K562 (cell line): ENCODE measurements around the gene PLCD1. TPM values are rescaled to one million over a fixed set of nuclear protein-coding genes. Genes with fewer than 3 reads are reported as not detected.

ENCODE experiments used
- ATAC-seq: fragments of 200-7000 bp; cut with Tn5 transposase; 3 replicates; pipeline ENCODE4 v1.9.1; 2020; ENCODE audit warnings: moderate library complexity
- BruUV-seq: library from RNA; stranded (reverse); fragments of 400-500 nt; replicated peaks from 2 replicates; lab custom pipeline; 2021; lab: Mats Ljungman, UMichigan
- CTCF ChIA-PET: fragments of 300-600 bp; formaldehyde crosslinking; extraction: SDS; loops from one replicate; lab custom pipeline; 2021; ENCODE audit warnings: low intra/inter-chr PET ratio; lab: Yijun Ruan, JAX
- POLR2A ChIA-PET: fragments of 300-600, 350-650 bp; sonication (Branson Sonifier 250); formaldehyde crosslinking; extraction: SDS; loops from one replicate; lab custom pipeline; 2021; ENCODE audit warnings: antibody characterized with exemption, inconsistent platforms; lab: Yijun Ruan, JAX
- DNase-seq, 4 experiments: peaks; one replicate each; pipeline versions ENCODE4 v3.0.0 to v3.0.0-alpha.2; 2011 to 2018; ENCODE audit warnings: low spot score in 3 of 4, mixed read lengths in 3 of 4; ENCODE audit errors: extremely low read depth in 1 of 4
- FAIRE-seq: peaks from 2 replicates; lab custom pipeline; 2011; peaks lifted over from hg19 to GRCh38; lab: Jason Lieb, UNC
- H2AFZ ChIP-seq: 2 replicates; pipeline ENCODE4 v1.6.0; 2011; ENCODE audit warnings: low read depth, low read length, control low read depth, inconsistent platforms
- H3K27ac ChIP-seq: fragments of 200-600 bp; 3 replicates; pipeline ENCODE4 v1.8.0; 2011; ENCODE audit warnings: low read depth, mild to moderate bottlenecking, control low read depth, inconsistent platforms, low read length, moderate library complexity, mixed read lengths; ENCODE audit errors: extremely low read depth
- H3K27me3 ChIP-seq, 2 experiments: fragments of 300-600 bp in 1 of 2; 2 replicates in 1 of 2; 3 replicates in 1 of 2; pipeline versions ENCODE4 v1.6.0 to v1.8.0; 2011; ENCODE audit warnings: inconsistent platforms in 2 of 2, low read length in 2 of 2, mild to moderate bottlenecking in 1 of 2, mixed read lengths in 1 of 2, moderate library complexity in 1 of 2; ENCODE audit not compliant: control insufficient read depth in 2 of 2, insufficient read depth in 2 of 2
- H3K36me3 ChIP-seq: fragments of 300-600 bp; 3 replicates; pipeline ENCODE4 v1.8.0; 2011; ENCODE audit warnings: mild to moderate bottlenecking, low read length, inconsistent platforms; ENCODE audit not compliant: control insufficient read depth, insufficient read depth
- H3K4me1 ChIP-seq, 2 experiments: fragments of 200-600 bp in 1 of 2; replicated peaks in 1 of 2; 2 replicates in 1 of 2; 3 replicates in 1 of 2; pipeline versions ENCODE4 v1.5.1 to v1.8.0; 2011; ENCODE audit warnings: inconsistent platforms in 2 of 2, low read length in 2 of 2, mild to moderate bottlenecking in 1 of 2, mixed read lengths in 1 of 2, moderate library complexity in 1 of 2; ENCODE audit not compliant: control insufficient read depth in 2 of 2, insufficient read depth in 2 of 2
- H3K4me2 ChIP-seq: 2 replicates; pipeline ENCODE4 v1.6.1; 2011; ENCODE audit warnings: low read length, control low read depth, inconsistent platforms, mixed read lengths; ENCODE audit not compliant: insufficient read depth
- H3K4me3 ChIP-seq: fragments of 200-600 bp; sonication (generic), shearing (Covaris generic); 2 replicates; pipeline ENCODE4 v1.5.1; 2016; ENCODE audit warnings: control low read depth, inconsistent platforms
- H3K79me2 ChIP-seq: fragments of 200-600 bp; 3 replicates; pipeline ENCODE4 v1.8.0; 2011; ENCODE audit warnings: low read length, inconsistent platforms; ENCODE audit not compliant: control insufficient read depth, insufficient read depth
- H3K9ac ChIP-seq, 2 experiments: 2 replicates each; pipeline versions ENCODE4 v1.6.0 to v1.6.1; 2011; ENCODE audit warnings: low read depth in 2 of 2, low read length in 2 of 2, control low read depth in 1 of 2, inconsistent platforms in 1 of 2, mild to moderate bottlenecking in 1 of 2, mixed read lengths in 1 of 2; ENCODE audit not compliant: insufficient read depth in 1 of 2
- H3K9me1 ChIP-seq: one replicate; pipeline ENCODE4 v1.6.0; 2011; ENCODE audit warnings: inconsistent platforms, mild to moderate bottlenecking, low read length, moderate library complexity; ENCODE audit not compliant: control insufficient read depth, insufficient read depth
- H3K9me3 ChIP-seq: replicated peaks from 2 replicates; pipeline ENCODE4 v1.5.1; 2011; ENCODE audit warnings: low read depth, low read length, inconsistent platforms; ENCODE audit not compliant: control insufficient read depth, insufficient read depth
- H4K20me1 ChIP-seq: replicated peaks from 2 replicates; pipeline ENCODE4 v1.6.1; 2011; ENCODE audit warnings: low read length, inconsistent platforms, mixed read lengths; ENCODE audit not compliant: control insufficient read depth, insufficient read depth
- ATF1 ChIP-seq, 2 experiments: fragments of 450-650 bp in 1 of 2; IDR thresholded peaks; 2 replicates each; pipeline ENCODE4 v1.6.1; 2016; ENCODE audit warnings: missing compliant biosample characterization in 1 of 2, missing genetic modification characterization in 1 of 2
- DACH1 ChIP-seq: fragments of 450-650 bp; IDR thresholded peaks from 2 replicates; pipeline ENCODE4 v1.6.1; 2018; ENCODE audit not compliant: partially characterized antibody
- ERF ChIP-seq: fragments of 450-650 bp; formaldehyde crosslinking; IDR thresholded peaks from 2 replicates; pipeline ENCODE4 v1.4.0; 2020; ENCODE audit warnings: mild to moderate bottlenecking, mixed read lengths
- ESRRB ChIP-seq: fragments of 250-450 bp; sonication (Bioruptor Pico); IDR thresholded peaks from 2 replicates; pipeline ENCODE4 v1.5.0; 2020; ENCODE audit warnings: mild to moderate bottlenecking, moderate library complexity, borderline replicate concordance
- GABPA ChIP-seq: fragments of 200-800 bp; sonication (Bioruptor generic); conservative IDR thresholded peaks from 2 replicates; pipeline ENCODE4 v1.6.1; 2016; ENCODE audit warnings: low read depth, missing genetic modification characterization, missing compliant biosample characterization
- HMGXB4 ChIP-seq: sonication (generic); formaldehyde crosslinking; IDR thresholded peaks from 2 replicates; pipeline ENCODE4 v1.8.1; 2023; ENCODE audit warnings: mild to moderate bottlenecking, missing genetic modification reagents
- JUND ChIP-seq, 2 experiments: IDR thresholded peaks; 2 replicates in 1 of 2; 3 replicates in 1 of 2; pipeline ENCODE4 v1.6.1; 2011; ENCODE audit warnings: borderline replicate concordance in 2 of 2, low read depth in 2 of 2, low read length in 2 of 2, improper control_type of control experiment in 1 of 2, missing biosample characterization in 1 of 2, missing genetic modification characterization in 1 of 2, missing genetic modification reagents in 1 of 2
- MNT ChIP-seq, 2 experiments: fragments of 450-650 bp; conservative IDR thresholded peaks; 2 replicates each; pipeline ENCODE4 v1.6.1; 2017; ENCODE audit warnings: mild to moderate bottlenecking in 2 of 2, moderate library complexity in 2 of 2
- TFAP4 ChIP-seq: sonication (generic); formaldehyde crosslinking; IDR thresholded peaks from 2 replicates; pipeline ENCODE4 v1.8.0; 2022; ENCODE audit warnings: missing genetic modification reagents, mild to moderate bottlenecking, moderate library complexity, borderline replicate concordance
- ZNF408 ChIP-seq: fragments of 250-450 bp; sonication (Bioruptor Pico); IDR thresholded peaks from 2 replicates; pipeline ENCODE4 v1.4.0; 2020; ENCODE audit warnings: low read depth, mild to moderate bottlenecking, moderate library complexity
- WGBS: fragments of 100-300 bp; shearing (Covaris generic); methylation state at CpG from one replicate; pipeline ENCODE4 v1.1.6; 2016; ENCODE audit warnings: low coverage, mixed read lengths; ENCODE audit not compliant: insufficient coverage; ENCODE audit errors: missing lambda C conversion rate; 5-methylcytosine and 5-hydroxymethylcytosine counted together
- in situ Hi-C: fragments of 300-500 bp; cut with MboI; formaldehyde crosslinking; loops from 4 replicates; pipeline ENCODE4 v1.15.0; 2018; ENCODE audit warnings: inconsistent platforms, mixed read lengths
- intact Hi-C: fragments of 100-400 bp; cut with micrococcal nuclease; formaldehyde crosslinking; loops from 2 replicates; pipeline ENCODE4 v1.14.2; 2022
- polyA plus RNA-seq, 8 experiments: library from polyadenylated mRNA; depleted of rRNA in 4 of 8; stranded (reverse) in 5 of 8; unstranded in 3 of 8; fragments of >200 nt; fragmentation: Nextera tagmentation in 2 of 8; fragmentation: Illumina TruSeq in 1 of 8; extraction: Ambion mirVana in 2 of 8; extraction: Trizol in 1 of 8; gene quantifications; 2 replicates each; pipeline versions ENCODE4 v1.2.1 to v1.2.3, GENCODE V29; 2011 to 2014; ENCODE audit warnings: inconsistent platforms in 1 of 8, missing spikeins in 1 of 8
- total RNA-seq, 7 experiments: library from RNA; depleted of rRNA in 6 of 7; stranded (reverse); fragments of >200 nt in 6 of 7; fragmentation: Illumina TruSeq in 2 of 7; extraction: Trizol in 2 of 7; gene quantifications; 2 replicates each; pipeline versions ENCODE4 v1.2.1 to v1.2.3, GENCODE V29; 2011 to 2021; ENCODE audit warnings: low replicate concordance in 1 of 7

Gene PLCD1
- total and polyA plus RNA-seq, 9 of the 15 experiments (the other 6 are each of a cell fraction or from before 2014, with no cell fraction given): 5.4 to 209 (median 116) TPM

- intact Hi-C loops: loop anchor here (1.0 kb wide), 2 partner anchors 36 to 66 kb away; no protein-coding TSS in a partner anchor
These were observed 11.0 kb upstream of the PLCD1 start for GRCh38 chr3:38040401-38040800.

GRCh38 chr3:38039899-38040261, 10.4 kb upstream of the PLCD1 start:
- Histone ChIP-seq H3K4me2 (peak overlapping the region; percentile 12; the same call in 1 of the 2 replicates), H3K9ac (no peak overlapping the region), H3K27ac (no peak overlapping the region), H4K20me1 (no peaks in the 10 kb centered on the region), H2AFZ (peak overlapping the region; percentile 60), H3K27me3 (peaks cover 15 to 44% of the 10 kb centered on the region in 2 experiments; a peak in 4 of 5 replicates), H3K4me1 (peaks cover 4 to 9% of the 10 kb centered on the region in 2 experiments; a peak in 4 of 5 replicates), H3K36me3 (no peaks in the 10 kb centered on the region), H3K9me1 (no peaks in the 10 kb centered on the region), H3K9me3 (no peaks in the 10 kb centered on the region), H3K79me2 (no peaks in the 10 kb centered on the region), H3K4me3 (no peak overlapping the region)
- 11% methylated on average over 11 of the region's 11 CpGs for WGBS
- DNase-seq (peak in 3 of 4 experiments; percentile 49 to 63 (median 54)), ATAC-seq (peak; percentile 92), FAIRE-seq (no peak)
- CTCF ChIA-PET: interaction anchor here (0.7 to 1.1 kb wide), 2 partner anchors 35 to 439 kb away, joined by 3 read pairs; no protein-coding TSS in a partner anchor
- in situ Hi-C loops: no loop called here
- intact Hi-C loops: loop anchor here (1.0 kb wide), 2 partner anchors 36 to 66 kb away; no protein-coding TSS in a partner anchor
- BruUV-seq: no TSS peak
- POLR2A ChIA-PET: no interaction called here
- TF ChIP-seq ERF (CRISPR knock-in tag): no peak
- no peak for TF ChIP-seq GABPA (tag)
- TF ChIP-seq HMGXB4 (CRISPR knock-in tag): no peak
- peak; percentile 13 for TF ChIP-seq DACH1
- 0 out of 4 replicates have a peak, but pooled peaks of 1 of the 2 experiments have one; percentile 17 for TF ChIP-seq MNT (conservative IDR thresholded peaks at IDR 0.05)
- peak; percentile 19; the same call in 1 of the 2 replicates for TF ChIP-seq JUND (IDR thresholded peaks at IDR 0.05; ENCODE audit: borderline replicate concordance, low read depth, low read length)
- no peak; the same call in 2 of the 3 replicates for TF ChIP-seq JUND (tag; IDR thresholded peaks at IDR 0.05; ENCODE audit: borderline replicate concordance, low read depth, low read length)
- TF ChIP-seq ATF1 (CRISPR knock-in tag; IDR thresholded peaks at IDR 0.05): no peak
- peak; percentile 14; the same call in 1 of the 2 replicates for TF ChIP-seq ATF1 (tag; IDR thresholded peaks at IDR 0.05)
- TF ChIP-seq TFAP4 (CRISPR knock-in tag): peak; percentile 88

More at GRCh38 chr3:38040401-38040800, 11.0 kb upstream of the PLCD1 start:
- Histone ChIP-seq H3K27me3 (peaks cover 21 to 49% of the 10 kb centered on the region in 2 experiments; a peak in 4 of 5 replicates), H3K9ac (no peak overlapping the region), H3K4me2 (no peak overlapping the region), H2AFZ (no peak overlapping the region), H3K27ac (no peak overlapping the region), H4K20me1 (no peaks in the 10 kb centered on the region), H3K79me2 (no peaks in the 10 kb centered on the region), H3K4me1 (peaks cover 4 to 9% of the 10 kb centered on the region in 2 experiments; a peak in 4 of 5 replicates), H3K9me1 (no peaks in the 10 kb centered on the region), H3K36me3 (no peaks in the 10 kb centered on the region), H3K9me3 (no peaks in the 10 kb centered on the region), H3K4me3 (no peak overlapping the region)
- BruUV-seq: no TSS peak
- ChIA-PET POLR2A (no interaction called here), CTCF (no interaction called here)
- ATAC-seq (no peak; the same call in 2 of the 3 replicates), DNase-seq (no peak), FAIRE-seq (no peak)
- in situ Hi-C loops: no loop called here
- TF ChIP-seq ESRRB: no peak
- TF ChIP-seq ZNF408 (CRISPR knock-in tag): no peak
- 23% methylated on average over 5 of the region's 5 CpGs for WGBS
